HG02763 (cell line): ENCODE data around the gene PHYKPL.
"Not testable (repeated sequence)": the region's sequence is repeated elsewhere in the genome, so short reads cannot be mapped to it uniquely, and the experiment has no call there.

Source experiments
- ATAC-seq: cut with Tn5 transposase; IDR thresholded peaks from one replicate; pipeline ENCODE4 v1.9.1; 2021; ENCODE audit warnings: mild to moderate bottlenecking, moderate library complexity; ENCODE audit not compliant: unreplicated experiment

The PHYKPL gene

DNA sequence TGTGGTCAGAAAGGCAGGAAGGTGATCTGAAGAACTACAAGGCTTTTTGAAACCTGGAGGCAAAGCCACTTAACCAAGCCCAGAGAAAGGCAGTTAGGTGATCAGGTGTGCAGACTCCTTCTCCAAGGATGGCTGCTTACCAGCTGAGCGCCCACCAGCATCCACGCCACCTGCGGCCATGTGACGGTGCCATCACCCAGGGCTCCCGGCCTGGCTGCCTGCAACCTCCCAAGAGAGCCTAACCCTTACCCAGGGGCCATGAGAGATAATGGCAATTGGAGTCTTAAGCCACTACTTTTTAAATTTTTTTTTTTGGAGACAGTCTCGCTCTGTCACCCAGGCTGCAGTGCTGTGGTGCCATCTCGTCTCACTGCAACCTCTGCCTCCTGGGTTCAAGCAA lies 33.1 kb upstream of the PHYKPL start:
- ATAC-seq: no peak

GRCh38 chr5:178264044-178264443 lies 31.4 kb upstream of the PHYKPL start:
- ATAC-seq: no peak

DNA sequence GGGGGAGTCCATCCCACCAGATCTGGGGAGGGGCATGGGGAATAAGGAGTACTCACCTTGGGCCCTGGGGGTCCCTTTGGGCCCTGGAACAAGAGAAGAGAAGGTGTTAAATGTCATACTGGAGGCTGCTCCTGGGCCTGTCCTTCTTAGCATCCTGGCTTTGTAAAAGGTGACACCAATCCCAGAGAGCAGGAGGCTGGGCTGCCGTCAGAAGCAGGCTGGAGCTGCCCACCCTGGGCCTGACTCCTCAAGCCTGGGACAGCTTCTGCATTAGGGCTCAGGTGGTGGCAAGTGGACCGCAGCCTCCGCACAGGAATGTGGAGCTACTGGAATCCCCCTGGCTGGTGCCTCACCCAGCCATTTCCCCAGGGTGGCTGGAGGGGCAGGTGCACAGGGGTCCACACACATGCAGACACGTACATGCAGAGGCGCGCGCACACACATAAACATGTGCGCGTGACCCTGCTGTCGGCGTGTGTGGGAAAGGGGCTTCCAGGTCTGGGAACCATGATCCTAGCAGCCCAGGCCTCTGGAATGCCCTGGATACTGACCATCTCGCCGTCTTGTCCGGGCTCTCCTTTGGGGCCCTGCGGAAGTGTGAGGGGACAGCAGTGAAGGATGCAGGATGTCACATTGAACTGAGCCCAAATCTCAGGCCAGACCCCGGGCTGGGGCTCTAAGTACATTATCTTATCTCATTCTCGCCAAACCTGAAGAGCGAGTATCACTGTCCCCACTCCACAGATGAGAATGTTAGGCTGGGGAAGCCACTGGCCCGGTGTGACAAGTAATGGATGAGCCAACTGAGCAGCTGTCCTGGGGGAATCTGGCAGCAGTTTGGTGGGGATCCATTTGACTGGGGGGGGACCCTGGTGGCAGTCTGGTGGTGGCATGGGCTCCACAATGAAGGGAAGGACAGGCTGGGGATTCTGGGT lies 29.3 kb upstream of the PHYKPL start:
- no peak for ATAC-seq

DNA sequence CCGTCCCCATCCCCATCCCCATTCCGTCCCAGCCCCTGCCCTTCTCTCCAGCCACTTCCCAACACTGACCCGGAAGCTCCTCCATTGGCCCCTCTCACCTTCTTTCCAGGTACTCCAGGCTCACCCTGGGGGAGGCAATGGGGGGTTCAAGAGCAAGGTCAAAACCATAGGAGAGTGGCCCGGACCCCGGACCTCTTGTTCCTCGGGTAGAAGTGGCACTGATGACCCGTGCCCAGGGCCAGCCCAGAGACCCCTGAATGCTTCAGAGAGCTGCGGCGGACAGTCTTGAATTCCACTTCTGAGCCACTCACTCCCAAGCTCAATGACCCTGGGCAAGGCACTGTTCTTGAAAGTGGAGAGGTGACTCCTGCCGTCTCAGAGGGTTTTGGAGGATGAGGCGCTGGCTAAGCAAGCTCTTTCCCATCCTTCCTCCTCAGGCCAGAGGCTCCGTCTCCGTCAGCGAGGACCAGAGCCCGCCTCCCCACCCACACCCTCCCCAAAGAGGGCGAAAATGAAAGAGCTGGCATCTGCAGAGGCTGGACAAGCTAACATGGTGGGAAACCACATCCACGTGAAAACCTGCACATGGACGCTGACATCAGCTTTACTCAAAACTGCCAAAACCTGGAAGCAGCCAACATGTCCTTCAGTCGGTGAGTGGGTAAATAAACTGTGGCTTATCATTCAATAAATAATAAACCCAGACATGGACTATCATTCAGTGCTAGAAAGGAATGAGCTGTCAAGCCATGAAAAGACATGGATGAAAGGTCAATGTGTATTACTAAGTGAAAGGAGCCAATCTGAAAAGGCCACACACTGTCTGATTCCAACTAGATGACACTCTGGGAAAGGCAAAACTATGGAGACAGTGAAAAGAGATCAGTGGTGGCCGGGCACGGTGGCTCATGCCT lies 27.3 kb upstream of the PHYKPL start:
- ATAC-seq: no peak

DNA sequence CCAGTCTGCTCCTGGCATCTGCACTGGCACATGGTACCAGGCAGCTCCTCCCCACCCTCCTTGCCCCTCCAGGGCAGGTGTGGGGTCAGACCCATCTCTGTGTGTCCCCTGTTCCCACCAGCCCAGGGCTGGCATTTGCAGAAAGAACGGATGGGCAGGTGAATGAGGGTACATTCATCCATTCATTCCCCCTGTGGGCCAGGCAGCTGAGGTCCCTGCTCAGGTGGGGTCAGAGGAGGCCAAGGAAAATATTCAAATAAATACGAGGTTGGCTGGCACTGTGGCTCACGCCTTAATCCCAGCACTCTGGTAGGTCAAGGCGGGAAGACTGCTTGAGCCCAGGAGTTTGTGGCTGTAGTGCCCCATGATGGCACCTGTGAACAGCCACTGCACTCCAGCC lies 25.0 kb upstream of the PHYKPL start:
- ATAC-seq: no peak

GRCh38 chr5:178256746-178257145 lies 24.1 kb upstream of the PHYKPL start:
- no peak for ATAC-seq

DNA sequence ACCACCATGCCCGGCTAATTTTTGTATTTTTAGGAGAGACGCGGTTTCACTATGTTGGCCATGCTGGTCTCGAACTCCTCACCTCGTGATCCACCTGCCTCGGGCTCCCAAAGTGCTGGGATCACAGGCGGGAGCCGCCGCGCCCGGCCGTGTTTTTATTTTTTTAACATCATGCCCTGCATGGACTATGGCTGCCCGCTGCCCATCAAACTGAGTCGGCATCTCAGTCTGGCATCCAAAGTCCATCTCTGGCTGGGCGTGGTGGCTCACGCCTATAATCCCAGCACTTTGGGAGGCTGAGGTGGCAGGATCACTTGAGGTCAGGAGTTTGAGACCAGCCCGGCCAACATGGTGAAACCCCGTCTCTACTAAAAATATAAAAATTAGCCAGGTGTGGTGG lies 21.0 kb upstream of the PHYKPL start:
- ATAC-seq: not testable (repeated sequence)

- no peak for ATAC-seq
Measured at GRCh38 chr5:178252258-178252657, 19.7 kb upstream of the PHYKPL start.

DNA sequence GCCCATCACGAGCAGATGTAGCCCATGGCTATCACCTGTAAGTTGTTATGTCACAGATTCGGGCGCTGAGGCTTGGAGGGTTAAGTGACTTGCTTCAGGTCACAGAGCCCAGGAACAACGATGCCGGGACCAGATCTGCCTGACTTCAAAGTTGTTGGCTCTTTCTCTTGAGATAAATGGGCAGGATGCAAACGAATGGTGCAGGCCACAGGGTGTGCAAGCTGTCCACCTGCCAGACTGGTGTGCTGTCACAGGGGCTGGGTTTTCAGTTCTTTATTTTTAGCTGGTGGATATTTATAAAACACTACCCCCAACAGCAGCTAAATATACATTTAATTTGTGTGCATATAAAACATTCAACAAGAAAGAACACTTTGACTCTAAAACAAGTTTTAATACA lies 17.7 kb upstream of the PHYKPL start:
- ATAC-seq: no peak

- no peak for ATAC-seq
Measured at GRCh38 chr5:178249191-178249989, 16.8 kb upstream of the PHYKPL start.

- no peak for ATAC-seq
Measured at GRCh38 chr5:178248750-178249149, 16.1 kb upstream of the PHYKPL start.

GRCh38 chr5:178247481-178248456 lies 15.2 kb upstream of the PHYKPL start:
- ATAC-seq: no peak

DNA sequence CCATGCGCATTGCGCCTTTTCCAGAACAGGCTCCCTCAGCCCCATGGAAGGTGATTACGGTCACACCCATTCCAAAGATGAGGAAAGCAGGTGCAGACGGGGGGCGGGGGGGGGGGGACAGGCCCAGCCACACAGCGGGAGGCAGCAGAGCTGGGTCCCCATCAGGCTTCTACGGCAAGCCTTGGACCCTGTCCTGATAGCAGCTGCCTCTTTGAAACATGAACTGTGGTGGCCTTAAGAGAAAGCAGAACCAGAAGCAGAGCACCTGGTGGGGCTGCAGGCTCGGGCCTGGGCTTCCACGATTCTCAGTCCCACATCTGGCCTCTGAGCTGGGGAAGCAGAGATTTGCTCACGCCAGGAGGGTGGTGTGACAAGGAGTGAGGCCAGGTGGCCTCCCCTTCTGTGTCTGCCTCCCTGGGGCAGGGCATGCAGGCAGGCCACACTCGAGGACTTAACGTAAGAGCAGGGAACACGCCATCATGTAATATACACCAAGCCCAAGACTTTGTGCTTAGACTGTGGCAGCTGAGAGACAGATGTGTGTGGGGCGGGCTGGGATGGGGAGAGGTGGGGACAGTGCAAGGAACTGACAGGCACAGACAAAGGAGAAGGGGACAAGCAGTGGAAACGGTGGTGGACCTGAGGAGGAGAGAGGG lies 14.2 kb upstream of the PHYKPL start:
- ATAC-seq: no peak

DNA sequence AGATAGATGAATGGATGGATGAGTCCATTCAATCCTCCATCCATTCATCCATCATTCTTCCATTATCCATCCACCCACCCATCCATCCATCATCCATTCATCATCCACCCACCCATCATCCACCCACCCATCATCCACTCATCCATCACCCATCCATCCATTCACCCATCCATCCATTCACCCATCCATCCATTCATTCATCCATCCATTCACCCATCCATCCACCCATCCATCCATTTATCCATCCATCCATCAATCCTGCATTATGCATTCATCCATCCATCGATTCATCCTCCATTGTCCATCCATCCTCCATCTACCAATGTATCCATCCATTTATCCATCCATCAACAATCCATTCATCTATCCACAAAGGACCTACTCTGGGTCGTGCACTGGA lies 12.8 kb upstream of the PHYKPL start:
- no peak for ATAC-seq

DNA sequence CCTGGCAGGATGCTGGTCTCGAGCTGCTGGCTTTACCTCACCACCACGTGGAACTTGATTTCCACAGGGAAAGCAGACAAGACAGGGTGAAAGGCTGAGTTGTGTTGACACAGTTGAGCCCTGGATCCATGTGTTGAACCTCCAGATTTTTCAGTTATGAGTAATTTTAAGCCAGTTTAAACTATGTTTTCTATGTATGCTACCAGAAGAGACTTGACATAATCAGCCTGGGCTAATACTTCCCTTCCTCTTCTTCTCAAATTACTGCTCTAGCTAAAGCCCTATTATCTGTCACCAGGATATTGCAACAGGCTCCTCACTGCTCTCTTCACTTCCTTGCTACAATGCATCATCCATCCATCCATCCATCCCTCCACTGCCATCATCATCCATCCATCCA lies 12.0 kb upstream of the PHYKPL start:
- ATAC-seq: no peak

GRCh38 chr5:178242416-178242815 lies 9.8 kb upstream of the PHYKPL start:
- no peak for ATAC-seq

DNA sequence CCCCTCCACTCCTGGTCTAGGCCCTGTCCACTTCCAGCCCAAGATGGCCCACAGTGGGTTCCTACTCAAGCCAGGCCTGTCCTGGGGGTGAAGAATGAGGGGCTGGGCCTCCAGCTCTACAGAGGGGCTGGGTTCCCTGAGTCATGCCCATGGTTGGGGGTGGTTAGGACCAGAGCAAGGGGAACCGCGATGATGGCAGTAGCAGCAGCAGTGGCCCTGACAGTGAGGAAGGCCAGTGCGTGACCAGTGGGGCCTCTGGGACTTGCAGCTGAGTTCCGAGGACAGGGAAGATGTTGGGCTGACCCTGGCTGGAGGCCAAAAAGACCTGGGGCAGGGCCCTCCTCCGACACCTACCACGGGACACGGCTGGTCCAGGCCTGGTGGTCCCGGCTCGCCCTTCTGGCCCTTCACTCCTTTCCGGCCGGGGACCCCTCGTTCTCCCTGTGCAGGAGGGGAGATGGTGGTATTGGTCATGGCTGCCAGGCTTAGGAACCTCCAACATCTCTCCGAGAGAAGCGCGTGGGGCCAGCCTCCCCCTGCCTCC lies 9.2 kb upstream of the PHYKPL start:
- no peak for ATAC-seq

- peak; percentile 34 for ATAC-seq
Measured at GRCh38 chr5:178241231-178241663, 8.6 kb upstream of the PHYKPL start.

GRCh38 chr5:178240766-178241165 lies 8.2 kb upstream of the PHYKPL start:
- ATAC-seq: no peak
